ENCODE measurements around the gene ERMARD.

Gene ERMARD

DNA sequence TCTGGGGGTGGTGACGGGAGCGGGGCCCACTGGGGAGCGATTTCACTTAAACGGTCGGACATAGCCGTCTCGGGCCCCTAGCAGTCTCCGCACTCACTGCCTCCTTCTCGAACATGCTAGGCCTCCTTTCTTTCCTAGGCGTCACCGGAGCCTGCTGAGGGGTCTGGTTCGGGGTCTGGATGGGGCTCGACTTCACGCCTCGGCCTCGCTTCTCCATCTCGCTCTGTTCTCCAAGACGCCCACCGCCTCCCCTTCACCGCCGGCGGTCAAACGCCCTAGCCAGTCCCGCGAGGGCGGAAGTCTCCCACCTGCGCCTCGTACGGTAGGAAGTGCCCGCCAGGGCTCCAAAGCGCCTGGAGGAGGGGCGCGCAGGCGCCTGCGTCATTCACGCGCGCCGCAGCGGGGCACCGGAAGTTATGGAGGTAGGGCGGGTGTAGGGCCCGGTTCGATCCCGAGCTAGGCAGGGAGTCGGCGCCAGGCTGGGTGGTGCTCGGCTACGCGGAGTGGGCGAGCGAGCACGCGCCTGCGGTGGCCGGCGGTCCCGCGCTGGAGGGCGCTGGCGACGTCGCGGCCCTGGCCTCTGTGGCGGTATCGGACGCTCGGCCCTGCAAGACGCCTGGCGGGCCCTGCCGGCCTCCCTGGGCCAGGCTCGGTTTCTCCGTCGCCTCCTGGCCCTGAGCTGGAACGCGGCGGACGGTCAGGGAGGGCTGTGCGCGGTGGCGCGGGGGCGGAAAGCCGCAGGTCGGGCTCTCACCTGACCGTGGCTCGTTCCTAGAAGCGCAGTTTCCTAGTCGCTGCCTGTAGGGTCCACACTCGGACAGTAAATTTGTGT, at the start of gene ERMARD, which contains the start of gene DYNLT2:
TSS of gene ERMARD (plus strand) at position 381 of the 832 bp plus-strand sequence. CDS start at position 417, 36 bp downstream.
TSS of gene DYNLT2 (minus strand) at position 331 of the 832 bp plus-strand sequence. CDS start at position 217, 114 bp downstream.
- peak; percentile 90 to 94 for DNase-seq (ENCODE audit: extremely low read depth in 1 of 2, low read depth in 1 of 2)

- DNase-seq (ENCODE audit: extremely low read depth in 1 of 2, low read depth in 1 of 2): peak; percentile 94 to 98
Measured at GRCh38 chr6:169701954-169702839, 49.2 kb upstream of the ERMARD start, which contains the start of the genes C6orf120 and WDR27. Gene C6orf120, plus strand, starts transcription at chr6:169702126. Its CDS starts 334 bp downstream, at chr6:169702460. Gene WDR27, minus strand, starts transcription at chr6:169702029. Its CDS starts 13,024 bp downstream, at chr6:169689005.

DNA sequence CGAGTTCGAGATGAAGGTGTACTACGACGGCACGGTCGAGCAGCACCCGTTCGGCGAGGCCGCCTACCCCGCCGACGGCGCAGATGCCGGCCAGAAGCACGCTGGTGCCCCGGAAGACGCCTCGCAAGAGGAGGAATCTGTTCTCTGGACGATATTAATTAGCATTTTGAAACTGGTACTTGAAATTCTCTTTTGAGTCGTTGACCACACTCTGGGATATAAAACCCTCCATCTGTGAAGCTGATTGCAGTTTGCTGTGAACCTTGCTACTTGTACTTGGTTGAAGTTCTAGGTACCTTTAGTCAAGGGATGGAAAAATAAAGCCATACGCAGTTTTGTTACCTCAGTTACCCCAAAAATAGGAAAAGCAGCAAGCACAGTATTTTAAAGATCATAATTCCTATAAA, 48.6 kb upstream of the ERMARD start:
- DNase-seq (ENCODE audit: extremely low read depth in 1 of 2, low read depth in 1 of 2): no peak

GRCh38 chr6:169707772-169708171, 43.6 kb upstream of the ERMARD start:
- no peak for DNase-seq (ENCODE audit: extremely low read depth in 1 of 2, low read depth in 1 of 2)

GRCh38 chr6:169709293-169709692, 42.1 kb upstream of the ERMARD start:
- DNase-seq (ENCODE audit: extremely low read depth in 1 of 2, low read depth in 1 of 2): no peak

DNA sequence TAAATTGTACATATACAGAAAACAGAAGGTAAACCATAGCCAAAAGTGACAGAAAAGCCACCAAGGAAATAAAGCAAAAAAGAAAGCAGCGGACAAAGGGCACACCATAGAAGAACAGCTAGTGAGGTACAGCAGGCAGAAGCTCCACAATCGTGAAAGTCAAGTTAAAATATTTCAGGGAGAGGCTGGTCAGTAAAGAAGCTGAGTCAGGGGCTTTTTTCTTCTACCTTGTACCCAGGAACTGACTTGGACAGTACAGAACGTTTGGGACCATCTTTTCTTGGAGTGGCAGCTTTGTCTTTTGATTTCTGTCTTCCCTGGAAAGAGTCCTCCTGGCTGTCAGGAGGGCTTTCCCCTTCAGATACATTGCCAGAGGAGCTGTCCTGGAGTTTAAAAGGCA, 41.4 kb upstream of the ERMARD start:
- no peak for DNase-seq (ENCODE audit: extremely low read depth in 1 of 2, low read depth in 1 of 2)

DNA sequence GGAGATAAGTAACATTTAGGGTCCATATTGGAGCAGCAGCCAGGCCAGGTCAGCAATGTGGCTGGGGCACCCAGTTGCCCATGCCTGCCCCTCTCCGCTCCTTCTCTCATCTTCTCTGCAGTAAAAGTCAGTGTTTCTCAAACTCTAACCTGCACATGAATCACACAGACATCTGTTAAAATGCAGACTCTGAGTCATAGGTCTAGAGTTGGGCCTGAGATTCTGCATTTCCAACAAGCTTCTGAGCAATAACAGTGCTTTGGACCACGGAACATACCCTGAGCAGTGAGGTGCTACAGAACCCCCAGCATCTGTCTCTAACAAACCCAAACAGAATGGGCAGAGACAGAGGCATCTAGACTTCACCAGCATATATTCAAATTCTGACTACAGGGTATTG, 37.2 kb upstream of the ERMARD start:
- DNase-seq (ENCODE audit: extremely low read depth in 1 of 2, low read depth in 1 of 2): no peak

GRCh38 chr6:169714595-169714994, 36.8 kb upstream of the ERMARD start:
- DNase-seq (ENCODE audit: extremely low read depth in 1 of 2, low read depth in 1 of 2): no peak

DNA sequence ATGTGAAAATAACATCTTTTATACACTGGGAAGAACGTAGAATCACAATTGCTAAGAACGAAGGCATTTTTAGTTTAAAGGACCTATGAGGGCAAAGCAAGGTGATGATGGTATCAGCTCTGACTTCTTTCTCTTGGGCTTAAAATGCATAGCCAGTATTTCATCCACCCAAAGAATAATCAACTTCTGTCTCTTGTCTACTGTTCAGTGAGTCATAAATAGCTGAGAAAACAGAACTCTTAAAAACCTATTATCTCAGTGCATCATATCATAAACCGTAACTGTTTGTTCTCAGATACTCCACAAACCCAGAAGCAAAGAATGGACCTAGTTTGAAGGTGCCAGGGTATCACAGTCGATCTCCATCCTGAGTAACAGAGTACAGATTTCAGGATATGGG, 32.3 kb upstream of the ERMARD start:
- DNase-seq (ENCODE audit: extremely low read depth in 1 of 2, low read depth in 1 of 2): no peak

DNA sequence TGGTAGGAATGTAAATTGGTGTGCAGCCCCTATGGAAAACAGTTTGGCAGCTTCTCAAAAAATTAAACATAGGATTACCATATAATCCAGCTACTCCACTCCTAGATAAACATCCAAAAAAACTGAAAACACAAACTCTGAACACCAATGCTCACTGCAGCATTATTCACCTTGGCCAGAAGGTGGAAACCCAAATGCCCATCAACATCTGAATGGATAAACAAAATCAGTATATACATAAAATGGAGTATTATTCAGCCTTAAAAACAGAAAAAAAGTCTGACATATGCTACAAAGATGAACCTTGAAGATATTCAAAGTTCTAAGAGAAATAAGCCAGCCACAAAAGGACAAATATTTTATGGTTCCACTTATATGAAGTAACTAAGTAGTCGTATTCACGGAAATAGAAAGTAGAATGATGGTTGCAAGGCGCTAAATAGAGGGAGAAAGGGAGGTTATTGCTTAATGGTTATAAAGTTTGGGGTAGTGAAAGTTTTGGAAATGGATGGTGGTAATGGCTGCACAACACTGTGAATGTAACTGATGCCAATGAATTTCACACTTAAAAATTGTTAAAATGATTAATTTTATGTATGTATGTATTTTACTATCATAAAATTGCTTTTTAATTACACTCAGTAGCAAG, 31.1 kb upstream of the ERMARD start:
- no peak for DNase-seq (ENCODE audit: extremely low read depth in 1 of 2, low read depth in 1 of 2)

DNA sequence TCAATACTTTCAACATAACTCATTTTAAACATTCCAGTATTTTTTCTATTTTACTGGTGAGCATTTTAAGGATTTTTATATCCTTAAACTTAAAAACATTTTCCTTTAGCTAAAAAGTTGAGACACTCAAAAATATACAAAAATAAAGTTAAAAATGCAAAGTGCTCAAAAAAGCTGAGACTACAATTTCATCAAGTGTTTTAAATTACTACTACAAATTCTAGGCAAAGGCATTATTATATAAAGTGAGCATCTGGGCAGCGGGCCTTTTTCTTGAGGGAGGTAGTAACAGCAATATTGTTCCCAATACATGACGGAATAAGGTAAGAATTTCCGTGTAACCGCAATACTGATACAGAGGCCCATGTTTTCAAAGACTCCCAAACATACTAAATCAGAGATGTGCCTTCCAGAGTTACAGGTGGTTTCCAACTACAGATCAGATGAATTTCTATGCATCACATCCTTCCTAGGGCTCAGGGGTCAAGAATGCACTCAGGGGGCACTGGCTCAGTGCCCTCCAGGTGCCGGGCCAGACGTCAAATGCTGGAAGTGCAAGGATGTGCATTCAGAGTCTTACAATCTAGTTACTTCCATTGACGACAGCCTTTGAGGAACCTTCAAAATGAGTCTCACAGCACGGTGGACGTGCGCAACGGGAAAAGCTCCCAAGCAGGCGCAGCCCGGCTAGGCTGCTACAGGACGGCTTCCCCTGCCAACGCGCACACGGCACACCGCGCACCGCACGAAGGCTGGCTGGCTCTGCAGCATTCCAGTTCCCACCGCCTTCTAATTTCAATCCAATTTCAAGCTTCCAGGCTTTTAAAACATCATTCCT, 28.8 kb upstream of the ERMARD start:
- DNase-seq (ENCODE audit: extremely low read depth in 1 of 2, low read depth in 1 of 2): no peak

GRCh38 chr6:169723200-169723909, 28.1 kb upstream of the ERMARD start:
- peak in 1 of 2 donors; percentile 34 for DNase-seq (ENCODE audit: extremely low read depth in 1 of 2, low read depth in 1 of 2)

GRCh38 chr6:169723991-169724493, 27.4 kb upstream of the ERMARD start:
- no peak for DNase-seq (ENCODE audit: extremely low read depth in 1 of 2, low read depth in 1 of 2)

DNA sequence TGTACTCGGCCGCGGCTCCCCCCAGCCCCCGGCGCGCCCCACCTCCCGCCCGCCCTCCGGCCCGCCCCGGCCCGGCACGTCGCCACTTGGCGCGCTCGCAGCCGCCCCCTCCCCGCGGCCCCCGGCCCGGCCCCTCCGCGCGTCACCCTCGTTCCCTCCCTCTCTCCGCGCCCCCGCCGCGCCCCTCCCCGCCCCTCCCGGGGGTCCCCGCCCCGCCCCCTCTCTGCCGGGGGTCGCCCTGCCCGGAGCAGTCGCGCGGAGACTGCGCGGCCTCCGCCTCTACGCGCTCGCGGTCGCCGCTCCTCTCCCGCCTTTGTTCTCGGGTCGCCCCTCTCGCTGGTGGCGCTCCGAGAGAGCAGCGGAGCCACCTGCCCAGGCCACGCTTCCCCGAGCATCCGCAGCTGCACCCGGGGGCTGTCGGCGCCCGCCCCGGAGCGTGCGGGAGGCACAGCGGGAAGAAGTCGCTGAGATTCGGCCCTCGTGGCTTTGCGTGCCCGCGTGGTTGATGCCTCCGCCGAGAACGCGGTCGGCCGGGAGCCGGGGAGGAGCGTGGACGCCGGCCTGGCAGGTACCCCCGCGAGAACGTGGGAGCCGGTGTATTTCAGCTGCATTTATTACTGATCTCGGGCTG, 26.8 kb upstream of the ERMARD start, which contains the start of gene PHF10:
TSS of gene PHF10 (minus strand) at position 7 of the 631 bp plus-strand sequence. CDS start 569 bp downstream, outside the sequence.
- peak; percentile 44 to 50 for DNase-seq (ENCODE audit: extremely low read depth in 1 of 2, low read depth in 1 of 2)

- no peak for DNase-seq (ENCODE audit: extremely low read depth in 1 of 2, low read depth in 1 of 2)
Measured at GRCh38 chr6:169725125-169726048, 26.0 kb upstream of the ERMARD start.

DNA sequence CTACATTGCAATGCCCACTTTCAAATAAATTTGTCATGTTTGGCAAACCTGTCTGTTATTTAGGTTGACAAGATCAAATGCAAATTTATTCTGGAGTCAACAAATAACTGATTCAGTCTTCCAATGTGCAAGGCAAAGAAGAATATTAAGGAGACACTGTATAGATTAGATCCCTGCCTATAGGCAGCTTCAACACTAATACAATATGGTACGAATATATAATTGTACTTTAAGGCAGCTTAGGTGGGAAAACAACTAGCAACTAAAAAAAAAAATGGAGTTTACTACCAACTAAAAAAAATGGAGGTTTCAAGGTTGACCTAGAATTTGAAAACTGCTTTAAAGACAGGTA, 25.4 kb upstream of the ERMARD start:
- no peak for DNase-seq (ENCODE audit: extremely low read depth in 1 of 2, low read depth in 1 of 2)

DNA sequence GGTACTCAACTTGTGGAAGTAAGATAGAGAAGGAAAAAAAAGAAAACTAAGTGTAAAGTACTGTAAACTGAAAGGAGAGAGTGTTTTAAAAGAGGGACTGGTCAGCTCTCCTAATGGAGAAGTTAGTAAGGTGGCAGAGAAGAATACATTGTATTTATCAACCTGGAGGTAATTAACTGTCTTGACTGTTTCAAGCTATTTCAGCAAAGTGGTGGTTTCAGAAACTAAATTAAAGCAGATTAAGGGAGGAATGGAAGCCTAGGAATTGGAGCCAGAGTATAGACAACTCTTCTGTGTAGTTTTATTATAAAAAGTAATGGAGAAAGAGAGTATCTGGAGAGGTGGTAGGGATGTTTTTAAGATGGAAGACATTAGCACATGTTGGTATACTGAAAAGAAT, 24.5 kb upstream of the ERMARD start:
- DNase-seq (ENCODE audit: extremely low read depth in 1 of 2, low read depth in 1 of 2): no peak

DNA sequence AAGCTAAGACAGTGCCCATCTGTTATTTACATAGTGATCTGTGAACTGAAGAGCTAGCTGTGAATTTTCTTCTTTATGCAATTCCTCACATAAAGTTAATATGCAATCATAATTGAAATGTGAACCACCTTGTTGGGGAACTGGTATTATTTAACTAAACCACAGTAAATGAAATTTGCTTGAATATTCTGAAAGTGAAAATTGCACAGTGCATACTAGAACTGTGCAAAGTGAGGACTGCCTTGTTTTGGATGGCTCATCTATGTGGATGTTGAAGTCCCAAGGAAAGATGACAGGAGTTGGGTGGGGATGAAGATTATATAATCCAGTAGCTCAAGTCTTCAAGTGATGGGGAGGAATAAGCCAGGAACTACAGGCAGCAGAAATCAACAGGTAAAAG, 21.5 kb upstream of the ERMARD start:
- no peak for DNase-seq (ENCODE audit: extremely low read depth in 1 of 2, low read depth in 1 of 2)
